Measurements from ENCODE around the gene TRPM2. TPM values are rescaled to one million over a fixed set of nuclear protein-coding genes. Genes with fewer than 3 reads are reported as not detected.
A peak's percentile ranks its signal among the peaks of the same experiment; 100 is the strongest.

TRPM2 gene
- total and polyA plus RNA-seq, 3 experiments from 2014 or later, result 1.9 to 2.6 (median 2.4) TPM

DNA sequence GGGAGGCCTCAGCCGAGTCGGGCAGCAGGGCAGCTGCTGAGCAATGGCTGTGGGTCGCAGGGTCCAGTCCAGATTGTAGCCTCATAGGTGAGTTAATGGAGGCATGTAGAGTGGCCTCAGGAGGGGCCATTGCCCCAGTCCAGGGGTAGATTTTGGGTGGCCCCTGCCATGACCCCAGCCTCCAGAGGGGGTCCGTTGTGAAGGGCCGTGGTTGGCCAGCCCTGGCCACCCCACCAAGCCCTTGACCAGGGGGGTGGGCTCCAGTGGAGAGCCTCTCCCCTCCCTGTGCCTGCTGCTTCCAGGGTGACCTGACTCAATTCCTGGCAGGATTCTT is 26.1 kb downstream of the TRPM2 start:
- Mint-ChIP-seq H3K4me3 (no peak overlapping the region), H3K4me1 (peaks cover 18 to 21% (median 21%) of the 10 kb centered on the region in 3 donors), H3K27ac (no peak overlapping the region), H3K9me3 (peaks cover 10 to 16% (median 14%) of the 10 kb centered on the region in 5 donors), H3K36me3 (peaks cover 3 to 19% (median 3%) of the 10 kb centered on the region in 3 donors), H3K27me3 (peaks cover 3 to 12% of the 10 kb centered on the region in 2 donors)
- no peaks in the 10 kb centered on the region for H3K36me3 ChIP-seq (ENCODE audit: insufficient read depth, low read length)
- no peak overlapping the region for H3K27ac ChIP-seq (ENCODE audit: low read depth, low read length)
- no peak overlapping the region for H3K4me3 ChIP-seq (ENCODE audit: low read length)
- CTCF ChIA-PET, result no interaction called here
- POLR2A ChIA-PET, result no interaction called here
- peaks cover 4% of the 10 kb centered on the region for H3K9me3 ChIP-seq (ENCODE audit: low read length)
- H3K27me3 ChIP-seq (ENCODE audit: insufficient read depth, low read length, poor library complexity, severe bottlenecking), result peaks cover 8% of the 10 kb centered on the region
- H3K4me1 ChIP-seq (ENCODE audit: insufficient read depth, low read length), result peaks cover 21% of the 10 kb centered on the region
- DNase-seq, result no peak

DNA sequence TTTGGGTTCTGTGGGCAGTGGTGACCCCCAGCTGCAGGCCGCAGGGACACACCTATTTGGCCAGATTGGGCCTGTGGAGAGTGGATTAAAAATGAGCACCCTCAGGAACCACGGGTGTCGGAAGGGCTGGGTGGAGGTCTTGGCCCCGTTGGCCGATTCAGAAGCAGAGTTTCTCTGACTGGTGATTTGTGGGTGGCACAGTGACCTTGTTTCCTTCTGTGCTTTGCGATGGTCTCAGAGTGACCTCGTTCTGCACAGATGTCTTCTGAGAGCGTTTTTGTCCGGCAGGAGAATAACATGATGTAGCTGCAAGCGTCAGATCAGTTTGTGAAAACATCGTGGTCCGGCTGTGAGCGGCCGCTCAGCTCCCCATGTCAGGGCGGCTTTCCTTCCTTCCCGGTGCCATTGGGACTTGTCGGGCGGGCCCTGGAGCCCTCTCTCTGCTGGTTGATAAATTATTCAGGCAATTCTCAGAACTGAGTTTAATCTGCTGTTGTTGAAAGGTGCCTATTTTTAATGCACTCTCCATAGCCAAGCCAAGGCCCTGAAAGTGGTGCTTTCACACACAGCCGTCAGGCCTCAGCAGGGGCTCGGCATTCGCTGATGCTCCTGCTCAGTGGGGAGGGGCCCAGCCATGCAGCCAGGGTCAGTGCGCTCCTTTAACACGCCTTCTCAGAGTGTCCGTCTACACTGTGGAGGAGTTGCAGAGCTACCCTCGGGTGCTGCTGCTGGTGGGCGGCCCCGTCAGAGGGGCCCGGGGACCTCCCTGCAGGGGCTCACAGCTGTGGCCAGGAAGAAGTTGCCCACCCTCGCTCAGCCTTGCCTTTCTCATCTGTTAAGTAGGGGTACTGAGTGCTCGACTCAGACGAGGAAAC is 26.8 kb downstream of the TRPM2 start:
- Mint-ChIP-seq H3K9me3 (peaks cover 16 to 23% (median 20%) of the 10 kb centered on the region in 5 donors), H3K4me1 (peaks cover 10 to 14% (median 14%) of the 10 kb centered on the region in 3 donors), H3K27ac (no peak overlapping the region), H3K36me3 (peaks cover 3 to 27% (median 3%) of the 10 kb centered on the region in 3 donors), H3K4me3 (no peak overlapping the region), H3K27me3 (peaks cover 3 to 10% of the 10 kb centered on the region in 2 donors)
- peaks cover 8% of the 10 kb centered on the region for H3K27me3 ChIP-seq (ENCODE audit: insufficient read depth, low read length, poor library complexity, severe bottlenecking)
- POLR2A ChIA-PET, result no interaction called here
- CTCF ChIA-PET, result no interaction called here
- H3K36me3 ChIP-seq (ENCODE audit: insufficient read depth, low read length), result no peaks in the 10 kb centered on the region
- H3K9me3 ChIP-seq (ENCODE audit: low read length), result peaks cover 12% of the 10 kb centered on the region
- no peak overlapping the region for H3K27ac ChIP-seq (ENCODE audit: low read depth, low read length)
- H3K4me1 ChIP-seq (ENCODE audit: insufficient read depth, low read length), result peaks cover 14% of the 10 kb centered on the region
- no peak overlapping the region for H3K4me3 ChIP-seq (ENCODE audit: low read length)
- no peak for DNase-seq

DNA sequence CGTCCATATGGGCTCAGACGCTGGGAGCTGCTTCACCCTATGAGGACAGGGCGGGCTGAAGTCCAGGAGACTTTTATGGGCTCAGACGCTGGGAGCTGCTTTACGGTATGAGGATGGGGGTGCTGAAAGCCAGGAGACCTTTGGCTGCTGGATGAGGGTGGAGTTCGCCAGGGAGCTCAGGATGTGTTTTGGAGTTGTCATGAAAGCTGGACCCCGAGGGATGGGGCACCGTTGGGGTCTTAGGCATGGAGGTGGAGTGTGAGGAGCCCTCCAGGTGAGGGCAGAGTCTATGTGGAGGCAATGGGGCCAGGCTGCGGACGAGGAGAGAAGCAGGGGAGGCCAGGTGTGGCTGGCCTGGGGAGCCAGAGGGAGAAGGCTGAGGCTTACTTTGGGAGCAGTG is 27.5 kb downstream of the TRPM2 start:
- Histone ChIP-seq H3K36me3 (ENCODE audit: insufficient read depth, low read length) (no peaks in the 10 kb centered on the region), H3K4me3 (ENCODE audit: low read length) (no peak overlapping the region), H3K27me3 (ENCODE audit: insufficient read depth, low read length, poor library complexity, severe bottlenecking) (peaks cover 4% of the 10 kb centered on the region), H3K4me1 (ENCODE audit: insufficient read depth, low read length) (peaks cover 8% of the 10 kb centered on the region), H3K27ac (ENCODE audit: low read depth, low read length) (no peak overlapping the region), H3K9me3 (ENCODE audit: low read length) (peaks cover 14% of the 10 kb centered on the region)
- POLR2A ChIA-PET, result no interaction called here
- H3K27me3 Mint-ChIP-seq, result peaks cover 3 to 6% of the 10 kb centered on the region in 2 donors
- peaks cover 4 to 33% (median 5%) of the 10 kb centered on the region in 3 donors for H3K36me3 Mint-ChIP-seq
- no peak overlapping the region for H3K4me3 Mint-ChIP-seq
- DNase-seq, result no peak
- H3K4me1 Mint-ChIP-seq, result peaks cover 4 to 7% (median 7%) of the 10 kb centered on the region in 3 donors
- peak overlapping the region in 1 of 8 donors; percentile 0 for H3K27ac Mint-ChIP-seq
- CTCF ChIA-PET, result no interaction called here
- peaks cover 22 to 29% (median 26%) of the 10 kb centered on the region in 5 donors for H3K9me3 Mint-ChIP-seq

DNA sequence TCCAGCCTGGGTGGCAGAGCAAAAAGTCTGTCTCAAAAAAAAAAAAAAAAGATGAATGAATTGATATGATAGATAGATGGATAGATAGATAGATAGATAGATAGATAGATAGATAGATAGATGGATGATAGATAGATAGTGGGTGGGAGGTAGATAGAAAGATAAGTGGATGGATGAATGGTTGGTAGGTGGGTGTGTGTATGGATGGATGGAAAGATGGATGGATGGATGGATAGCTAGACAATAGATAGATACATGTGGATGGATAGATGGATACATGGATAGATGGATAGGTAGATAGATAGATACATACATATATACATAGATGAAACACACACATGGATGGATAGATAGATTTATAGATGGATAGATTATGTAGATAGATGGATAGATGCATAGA is 28.5 kb downstream of the TRPM2 start:
- no peaks in the 10 kb centered on the region for H3K36me3 ChIP-seq (ENCODE audit: insufficient read depth, low read length)
- Mint-ChIP-seq H3K4me1 (no peaks in the 10 kb centered on the region), H3K27ac (no peak overlapping the region), H3K4me3 (no peak overlapping the region), H3K27me3 (peaks cover 3 to 6% of the 10 kb centered on the region in 2 donors), H3K36me3 (peaks cover 4 to 35% (median 5%) of the 10 kb centered on the region in 3 donors), H3K9me3 (peaks cover 25 to 39% (median 32%) of the 10 kb centered on the region in 5 donors)
- no peak overlapping the region for H3K4me3 ChIP-seq (ENCODE audit: low read length)
- CTCF ChIA-PET, result no interaction called here
- no peaks in the 10 kb centered on the region for H3K4me1 ChIP-seq (ENCODE audit: insufficient read depth, low read length)
- no peak overlapping the region for H3K27ac ChIP-seq (ENCODE audit: low read depth, low read length)
- H3K9me3 ChIP-seq (ENCODE audit: low read length), result peaks cover 14% of the 10 kb centered on the region
- POLR2A ChIA-PET, result no interaction called here
- DNase-seq, result no peak
- H3K27me3 ChIP-seq (ENCODE audit: insufficient read depth, low read length, poor library complexity, severe bottlenecking), result no peaks in the 10 kb centered on the region

DNA sequence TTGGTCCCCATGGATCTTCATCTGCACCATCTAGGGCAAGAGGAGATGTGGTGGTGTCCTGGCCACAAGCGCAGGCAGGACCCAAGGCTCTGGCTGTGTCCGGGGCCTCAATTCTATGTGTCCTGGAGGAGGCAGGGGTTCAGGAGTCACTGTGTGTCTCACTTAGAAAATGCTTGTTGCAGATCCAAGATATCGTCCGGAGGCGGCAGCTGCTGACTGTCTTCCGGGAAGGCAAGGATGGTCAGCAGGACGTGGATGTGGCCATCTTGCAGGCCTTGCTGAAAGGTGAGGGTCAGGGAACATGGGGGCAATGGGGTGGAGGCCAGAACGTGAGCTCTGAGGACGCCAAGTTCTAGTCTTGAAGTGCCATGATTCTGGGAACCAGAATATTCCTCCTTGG is 29.1 kb downstream of the TRPM2 start:
- no peak overlapping the region for H3K27ac Mint-ChIP-seq
- no peak for DNase-seq
- Histone ChIP-seq H3K27me3 (ENCODE audit: insufficient read depth, low read length, poor library complexity, severe bottlenecking) (no peaks in the 10 kb centered on the region), H3K9me3 (ENCODE audit: low read length) (peaks cover 14% of the 10 kb centered on the region), H3K4me1 (ENCODE audit: insufficient read depth, low read length) (no peaks in the 10 kb centered on the region), H3K36me3 (ENCODE audit: insufficient read depth, low read length) (no peaks in the 10 kb centered on the region), H3K27ac (ENCODE audit: low read depth, low read length) (no peak overlapping the region), H3K4me3 (ENCODE audit: low read length) (no peak overlapping the region)
- peaks cover 4 to 35% (median 5%) of the 10 kb centered on the region in 3 donors for H3K36me3 Mint-ChIP-seq
- ChIA-PET POLR2A (no interaction called here), CTCF (no interaction called here)
- peaks cover 25 to 39% (median 32%) of the 10 kb centered on the region in 5 donors for H3K9me3 Mint-ChIP-seq
- peaks cover 3 to 6% of the 10 kb centered on the region in 2 donors for H3K27me3 Mint-ChIP-seq
- H3K4me3 Mint-ChIP-seq, result no peak overlapping the region
- H3K4me1 Mint-ChIP-seq, result no peaks in the 10 kb centered on the region

DNA sequence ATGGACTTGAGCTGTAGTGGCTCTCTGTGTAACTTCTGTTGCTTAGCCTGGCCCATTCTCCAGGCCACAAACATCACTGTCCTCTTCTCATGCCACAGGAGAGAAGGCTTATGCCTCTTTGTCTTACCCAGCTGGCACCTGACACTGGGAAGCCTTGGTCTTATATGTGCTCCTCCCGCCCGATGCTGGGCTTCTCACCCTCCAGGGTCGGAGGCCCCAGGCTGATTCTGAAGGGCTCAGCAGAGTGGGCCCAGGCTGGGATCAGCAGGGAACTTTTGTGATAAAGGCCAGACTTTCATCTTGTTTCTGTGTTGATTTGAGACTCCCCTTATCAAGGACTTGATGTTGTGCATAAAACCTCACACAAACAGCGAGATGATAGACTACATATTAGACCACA is 29.8 kb downstream of the TRPM2 start:
- H3K4me3 ChIP-seq (ENCODE audit: low read length), result no peak overlapping the region
- Mint-ChIP-seq H3K27ac (no peak overlapping the region), H3K27me3 (peaks cover 3 to 6% of the 10 kb centered on the region in 2 donors), H3K4me1 (no peaks in the 10 kb centered on the region), H3K36me3 (peaks cover 4 to 35% (median 5%) of the 10 kb centered on the region in 3 donors), H3K9me3 (peaks cover 25 to 39% (median 32%) of the 10 kb centered on the region in 5 donors), H3K4me3 (no peak overlapping the region)
- H3K4me1 ChIP-seq (ENCODE audit: insufficient read depth, low read length), result no peaks in the 10 kb centered on the region
- CTCF ChIA-PET, result no interaction called here
- POLR2A ChIA-PET, result no interaction called here
- H3K27ac ChIP-seq (ENCODE audit: low read depth, low read length), result no peak overlapping the region
- no peak for DNase-seq
- peaks cover 14% of the 10 kb centered on the region for H3K9me3 ChIP-seq (ENCODE audit: low read length)
- H3K27me3 ChIP-seq (ENCODE audit: insufficient read depth, low read length, poor library complexity, severe bottlenecking), result no peaks in the 10 kb centered on the region
- no peaks in the 10 kb centered on the region for H3K36me3 ChIP-seq (ENCODE audit: insufficient read depth, low read length)

DNA sequence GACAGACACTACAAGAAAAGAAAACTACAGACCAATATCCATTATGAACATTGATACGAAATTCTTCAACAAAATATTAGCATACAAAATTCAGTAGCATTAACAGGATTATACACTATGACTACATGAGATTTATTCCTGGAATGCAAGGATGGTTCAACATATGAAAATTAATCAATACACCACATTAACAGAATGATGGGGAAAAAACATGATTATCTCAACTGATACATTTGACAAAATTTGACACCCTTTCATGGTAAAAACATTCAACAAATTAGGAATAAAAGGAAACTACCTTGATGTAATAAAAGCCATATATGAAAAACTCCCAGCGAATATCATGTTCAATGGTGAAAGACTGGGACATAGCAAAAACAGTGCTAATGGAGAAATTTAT is 31.5 kb downstream of the TRPM2 start:
- no peak overlapping the region for H3K4me3 Mint-ChIP-seq
- no peak for DNase-seq
- Histone ChIP-seq H3K4me3 (ENCODE audit: low read length) (no peak overlapping the region), H3K36me3 (ENCODE audit: insufficient read depth, low read length) (no peaks in the 10 kb centered on the region), H3K4me1 (ENCODE audit: insufficient read depth, low read length) (no peaks in the 10 kb centered on the region), H3K27me3 (ENCODE audit: insufficient read depth, low read length, poor library complexity, severe bottlenecking) (no peaks in the 10 kb centered on the region), H3K9me3 (ENCODE audit: low read length) (peaks cover 14% of the 10 kb centered on the region), H3K27ac (ENCODE audit: low read depth, low read length) (no peak overlapping the region)
- ChIA-PET POLR2A (no interaction called here), CTCF (no interaction called here)
- no peaks in the 10 kb centered on the region for H3K4me1 Mint-ChIP-seq
- peaks cover 3% of the 10 kb centered on the region in 2 donors for H3K27me3 Mint-ChIP-seq
- H3K27ac Mint-ChIP-seq, result no peak overlapping the region
- H3K9me3 Mint-ChIP-seq, result peaks cover 25 to 39% (median 32%) of the 10 kb centered on the region in 5 donors
- H3K36me3 Mint-ChIP-seq, result peaks cover 4 to 35% (median 5%) of the 10 kb centered on the region in 3 donors

DNA sequence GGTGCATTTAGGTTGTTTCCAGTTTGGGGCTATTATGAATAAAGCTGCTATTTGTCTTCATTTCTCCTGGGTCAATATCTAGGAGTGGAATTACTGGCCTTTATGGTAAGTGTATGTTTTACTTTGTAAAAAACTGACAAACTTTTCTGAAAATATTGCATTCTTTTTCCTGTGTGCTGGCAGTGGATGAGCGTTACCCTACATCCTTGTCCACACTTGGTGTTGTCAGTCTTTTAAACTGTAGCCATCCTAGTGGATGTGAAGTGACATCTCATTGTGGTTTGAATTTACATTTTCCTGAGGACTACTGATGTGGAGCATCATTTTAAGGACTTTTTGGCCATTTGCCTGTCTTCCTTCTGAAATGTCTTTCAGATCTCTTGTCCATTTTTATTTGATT is 35.9 kb downstream of the TRPM2 start:
- no peaks in the 10 kb centered on the region for H3K36me3 ChIP-seq (ENCODE audit: insufficient read depth, low read length)
- no peaks in the 10 kb centered on the region for H3K4me1 Mint-ChIP-seq
- H3K4me1 ChIP-seq (ENCODE audit: insufficient read depth, low read length), result no peaks in the 10 kb centered on the region
- no peak overlapping the region for H3K4me3 Mint-ChIP-seq
- H3K9me3 Mint-ChIP-seq, result peaks cover 16 to 25% (median 22%) of the 10 kb centered on the region in 5 donors
- no peak for DNase-seq
- no peak overlapping the region for H3K27ac ChIP-seq (ENCODE audit: low read depth, low read length)
- CTCF ChIA-PET, result no interaction called here
- no peaks in the 10 kb centered on the region for H3K27me3 ChIP-seq (ENCODE audit: insufficient read depth, low read length, poor library complexity, severe bottlenecking)
- no peak overlapping the region for H3K4me3 ChIP-seq (ENCODE audit: low read length)
- no peak overlapping the region for H3K27ac Mint-ChIP-seq
- H3K9me3 ChIP-seq (ENCODE audit: low read length), result peaks cover 11% of the 10 kb centered on the region
- no peaks in the 10 kb centered on the region for H3K27me3 Mint-ChIP-seq
- peaks cover 1 to 17% (median 1%) of the 10 kb centered on the region in 3 donors for H3K36me3 Mint-ChIP-seq
- POLR2A ChIA-PET, result no interaction called here

Measured in CD8-positive, alpha-beta memory T cell (primary cell).